NCI-H1092 (cell line): ENCODE results near the gene STRN.
"Not testable (repeated sequence)": the region's sequence is repeated elsewhere in the genome, so short reads cannot be mapped to it uniquely, and the experiment has no call there.

Experiments
- DNase-seq: peaks from one replicate; lab custom pipeline; 2025; lab: John Stamatoyannopoulos, UW

STRN gene

DNA sequence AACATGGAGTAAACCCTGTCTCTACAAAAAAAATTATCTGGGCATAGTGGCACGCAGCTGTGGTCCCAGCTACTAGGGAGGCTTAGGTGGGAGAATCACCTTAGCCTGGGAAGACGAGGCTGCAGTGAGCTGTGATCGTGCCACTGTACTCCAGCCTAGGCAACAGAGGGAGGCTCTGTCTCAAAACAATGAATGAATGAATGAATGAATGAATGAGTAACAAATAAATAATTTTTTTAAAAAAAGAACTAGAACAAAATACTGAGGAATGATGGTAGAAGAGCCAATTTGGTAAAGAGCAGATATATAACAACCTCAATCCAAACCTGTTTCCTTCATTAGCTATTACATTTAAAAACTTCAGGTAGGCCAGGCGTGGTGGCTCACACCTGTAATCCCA lies 60.1 kb downstream of the STRN start:
- DNase-seq: no peak

GRCh38 chr2:36904636-36905035 lies 61.7 kb downstream of the STRN start:
- no peak for DNase-seq

GRCh38 chr2:36902385-36903120 lies 63.8 kb downstream of the STRN start:
- DNase-seq: no peak

- DNase-seq: no peak
Measured at GRCh38 chr2:36892805-36893204, 73.5 kb downstream of the STRN start.

DNA sequence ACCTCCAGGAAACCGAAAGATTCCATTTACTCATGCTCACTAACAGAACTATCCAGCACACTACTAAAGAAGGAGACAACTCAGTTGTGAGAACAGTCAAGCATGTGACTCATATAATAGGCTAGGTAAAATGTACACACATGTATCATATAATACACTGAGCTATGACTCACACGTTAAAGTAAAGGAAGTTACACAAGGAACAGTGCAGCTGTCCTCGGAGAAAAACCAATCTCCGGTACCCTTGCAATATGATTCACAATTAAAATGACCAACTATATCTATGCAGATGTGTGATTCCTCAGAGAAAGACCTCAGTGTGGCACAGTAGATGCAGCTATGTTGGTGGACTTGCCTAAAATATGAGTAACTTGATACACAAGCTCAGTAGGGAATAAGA lies 76.5 kb downstream of the STRN start:
- DNase-seq: no peak

DNA sequence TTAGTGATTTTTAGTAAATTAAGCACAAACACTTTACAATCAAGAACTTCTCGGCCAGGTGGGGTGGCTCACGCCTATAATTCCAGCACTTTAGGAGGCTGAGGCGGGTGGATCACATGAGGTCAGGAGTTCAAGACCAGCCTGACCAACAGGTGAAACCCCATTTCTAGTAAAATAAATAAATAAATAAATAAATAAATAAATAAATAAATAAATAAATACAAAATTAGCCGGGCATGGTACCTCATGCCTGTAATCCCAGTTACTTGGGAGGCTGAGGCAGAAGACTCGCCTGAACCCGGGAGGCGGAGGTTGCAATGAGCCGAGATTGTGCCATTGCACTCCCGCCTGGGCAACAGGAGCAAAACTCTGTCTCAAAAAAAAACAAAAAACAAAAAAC lies 79.2 kb downstream of the STRN start:
- not testable (repeated sequence) for DNase-seq

DNA sequence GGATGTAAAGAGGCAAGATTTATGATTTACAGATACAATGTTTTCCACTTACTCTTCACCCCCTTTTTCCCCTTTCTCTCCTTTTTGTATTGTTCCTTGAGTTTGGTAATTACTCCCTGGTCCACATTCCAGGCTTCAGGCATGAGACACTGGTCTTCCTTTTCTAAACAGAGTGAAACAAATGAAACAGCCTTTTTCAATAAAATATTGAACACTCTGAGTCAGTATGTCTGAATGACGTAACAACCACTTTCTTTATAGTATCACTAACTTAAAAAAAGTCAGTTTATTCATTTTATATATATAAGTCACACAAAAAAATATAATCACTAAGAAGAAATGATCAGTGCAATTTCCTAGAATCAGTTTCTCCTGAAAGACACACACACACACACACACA lies 79.7 kb downstream of the STRN start:
- DNase-seq: no peak

DNA sequence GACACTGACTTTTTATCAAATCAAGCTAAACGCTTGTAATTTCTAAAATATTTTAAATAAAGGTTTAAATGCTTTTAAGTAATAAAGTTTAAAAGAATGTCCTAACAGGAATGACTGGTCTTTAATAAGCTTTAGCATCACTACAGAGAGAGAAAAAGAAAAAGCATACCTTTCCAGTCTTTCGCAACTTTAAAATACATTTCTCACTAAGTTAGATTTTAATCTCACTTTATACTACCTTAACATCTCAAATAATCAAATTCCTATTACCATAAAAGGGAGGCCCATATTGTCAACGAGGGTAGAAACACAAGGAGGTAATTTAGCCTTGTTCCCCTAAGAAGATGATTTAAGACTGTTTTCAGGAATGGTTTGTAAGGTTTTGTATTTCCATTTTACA lies 80.7 kb downstream of the STRN start:
- DNase-seq: no peak

DNA sequence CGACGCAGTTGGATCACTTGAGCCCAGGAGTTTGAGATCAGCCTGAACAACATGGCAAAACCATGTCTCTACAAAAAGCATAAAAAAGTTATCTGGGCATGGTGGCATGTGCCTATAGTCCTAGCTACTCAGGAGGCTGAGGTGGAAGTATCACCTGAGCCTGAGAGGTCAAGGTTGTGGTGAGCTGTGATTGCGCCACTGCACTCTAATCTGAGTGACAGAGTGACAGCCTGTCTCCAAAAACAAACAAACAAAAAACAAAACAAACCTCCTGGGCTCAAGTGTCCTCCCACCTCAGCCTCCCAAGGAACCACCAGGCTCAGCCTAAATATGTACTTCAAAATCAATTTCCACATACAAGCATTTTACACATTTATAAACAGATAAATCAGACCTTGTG lies 83.8 kb downstream of the STRN start:
- DNase-seq: no peak

DNA sequence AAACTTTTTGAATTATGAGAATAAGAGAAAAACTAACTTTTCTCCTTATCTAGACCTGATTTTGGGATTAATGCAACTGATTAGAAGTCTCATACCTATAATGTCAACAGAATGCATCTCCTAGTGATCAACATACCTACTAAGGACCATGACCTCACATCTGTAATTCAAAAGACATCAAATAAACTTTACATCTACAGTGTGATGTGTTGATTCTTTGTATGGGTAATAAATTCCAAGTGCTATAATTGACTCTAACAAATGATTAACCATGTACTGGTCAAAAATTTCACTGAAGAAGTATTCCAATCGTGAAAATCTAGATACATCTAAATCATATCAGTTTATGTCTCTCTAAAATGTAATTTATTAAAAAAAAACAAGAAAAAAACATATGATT lies 84.5 kb downstream of the STRN start:
- no peak for DNase-seq

- DNase-seq: no peak
Measured at GRCh38 chr2:36878429-36878828, 87.9 kb downstream of the STRN start.

- no peak for DNase-seq
Measured at GRCh38 chr2:36871068-36871707, 95.1 kb downstream of the STRN start.

DNA sequence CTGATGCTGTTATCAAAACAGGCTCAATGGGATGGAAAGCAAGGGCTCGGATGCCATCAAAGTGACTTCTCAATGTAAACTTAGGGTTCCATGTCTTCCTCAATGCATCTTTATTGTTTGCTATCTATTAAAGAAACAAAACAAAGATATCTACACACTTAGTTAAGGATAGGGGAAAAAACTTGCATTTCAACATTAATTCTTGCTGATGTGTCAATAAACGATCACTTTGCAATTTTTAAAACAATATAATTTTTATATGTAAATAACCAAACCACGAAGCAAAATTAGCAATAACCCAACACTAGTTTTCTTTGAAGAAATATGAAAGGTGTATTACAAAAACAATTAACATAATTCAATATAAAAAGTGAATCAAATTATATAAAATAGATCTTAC lies 96.7 kb downstream of the STRN start:
- no peak for DNase-seq

- no peak for DNase-seq
Measured at GRCh38 chr2:36861896-36862295, 104.4 kb downstream of the STRN start.

DNA sequence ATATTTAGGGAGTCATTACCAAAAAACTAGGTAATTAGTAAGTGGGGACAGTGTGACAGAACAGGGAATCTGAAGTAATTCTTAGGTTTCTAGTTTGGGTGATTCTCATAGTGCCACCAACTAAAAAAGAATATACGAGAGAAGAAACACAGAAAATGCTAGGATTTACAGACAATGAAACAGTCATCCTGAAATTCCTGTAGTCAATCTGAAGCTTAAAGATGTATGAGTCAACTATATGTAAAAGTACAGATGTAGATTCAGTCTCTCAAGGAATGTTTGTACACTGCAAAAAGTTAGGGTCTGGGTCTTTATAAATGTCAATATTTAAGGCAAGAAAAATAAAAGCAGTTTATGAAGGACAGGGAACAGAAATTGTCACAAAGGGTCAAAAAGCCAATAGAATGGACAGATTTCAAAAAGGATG lies 107.0 kb downstream of the STRN start:
- DNase-seq: no peak

DNA sequence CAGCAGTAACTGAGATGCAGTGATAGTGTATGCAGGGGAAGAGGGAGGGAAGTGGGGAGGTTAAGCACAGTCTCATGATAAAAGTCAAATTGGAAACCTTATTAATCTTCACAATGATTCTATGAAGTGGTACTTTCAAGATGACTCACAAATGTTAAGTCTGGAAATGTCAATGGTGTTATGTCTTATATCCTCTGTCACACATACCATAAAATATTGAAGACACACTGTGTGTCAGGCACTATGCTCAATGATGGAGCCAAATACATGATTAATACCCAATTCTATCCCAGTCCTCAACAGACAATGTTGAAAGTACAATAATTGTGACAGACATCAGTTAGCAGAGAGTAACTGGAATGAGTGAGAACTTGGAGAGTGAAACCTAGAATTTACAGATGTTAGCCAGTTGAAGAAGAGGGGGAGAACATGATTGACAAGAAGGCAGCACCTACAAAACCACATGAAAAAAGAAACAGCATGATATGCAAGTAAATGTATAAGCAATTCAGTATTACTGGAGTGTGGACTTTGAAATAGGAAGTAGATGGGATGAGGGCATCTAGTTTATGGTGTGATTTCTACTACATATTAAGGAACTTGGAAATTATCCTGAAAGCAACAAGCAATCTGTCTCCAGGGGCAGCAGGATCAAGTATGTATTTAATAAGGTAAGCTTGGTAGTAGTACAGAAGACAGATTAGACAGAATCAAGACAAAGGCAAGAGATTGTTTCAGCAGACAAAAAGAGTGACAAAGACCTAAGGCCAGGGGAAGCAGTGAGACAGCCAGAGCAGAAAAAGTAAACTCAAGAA lies 107.6 kb downstream of the STRN start:
- no peak for DNase-seq

GRCh38 chr2:36857713-36858112 lies 108.6 kb downstream of the STRN start:
- DNase-seq: peak; percentile 8

GRCh38 chr2:36855429-36855828 lies 110.9 kb downstream of the STRN start:
- DNase-seq: no peak

GRCh38 chr2:36854241-36854640 lies 112.1 kb downstream of the STRN start:
- no peak for DNase-seq

GRCh38 chr2:36849265-36849664 lies 117.1 kb downstream of the STRN start:
- no peak for DNase-seq

- no peak for DNase-seq
Measured at GRCh38 chr2:36843838-36844237, 122.5 kb downstream of the STRN start.

DNA sequence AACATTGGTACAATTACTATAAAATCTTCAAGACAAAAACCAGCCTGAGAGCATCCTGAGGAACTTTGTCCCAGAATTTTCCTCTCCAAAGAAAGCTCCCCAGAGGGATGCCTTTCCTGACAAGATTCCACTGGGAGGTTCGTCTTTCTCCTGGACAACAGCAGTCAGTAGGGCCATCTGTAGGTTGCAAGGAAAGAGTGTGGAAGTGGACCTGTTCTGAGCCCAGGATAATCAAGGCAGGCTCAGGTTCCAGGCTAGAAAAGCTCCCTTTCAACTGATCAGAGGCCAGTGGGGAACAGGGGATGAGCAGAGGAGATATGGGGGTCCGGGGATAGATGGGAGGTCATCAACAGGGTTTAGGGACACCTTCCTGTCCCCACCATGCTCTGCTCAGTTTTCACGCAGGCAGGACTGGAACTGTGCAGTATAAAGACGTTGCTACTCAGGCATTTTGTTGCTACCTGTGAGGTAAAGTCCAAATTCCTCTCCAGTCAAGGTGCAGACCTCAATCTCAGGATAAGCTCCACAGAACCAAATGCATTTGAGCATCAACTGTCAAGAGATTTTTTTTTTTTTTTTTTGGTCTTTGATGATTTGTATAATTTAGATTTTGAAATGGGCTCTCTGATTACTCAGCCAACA lies 126.2 kb downstream of the STRN start:
- no peak for DNase-seq
